C4-2B (cell line): Measurements from ENCODE around the gene MNT.

Source experiments
- CTCF ChIP-seq: fragments of 450-650 bp; conservative IDR thresholded peaks from 2 replicates; pipeline ENCODE4 v1.5.1; 2017; ENCODE audit warnings: mild to moderate bottlenecking
- ZFX ChIP-seq: fragments of 450-650 bp; IDR thresholded peaks from 2 replicates; pipeline ENCODE4 v1.6.1; 2017

GRCh38 chr17:2378905-2379304 is 22.0 kb downstream of the MNT start:
- TF ChIP-seq CTCF (no peak), ZFX (no peak)
